ENCODE measurements around the gene NLRP14. TPM values are rescaled to one million over a fixed set of nuclear protein-coding genes. Genes with fewer than 3 reads are reported as not detected.

Gene NLRP14
- total RNA-seq, 4 donors from 2014 or later, result not detected

GRCh38 chr11:6991227-6991626 is 29.1 kb upstream of the NLRP14 start:
- H3K27ac ChIP-seq, result peak overlapping the region in 3 of 4 donors; percentile 10 to 73 (median 67)
- H3K36me3 ChIP-seq, result no peaks in the 10 kb centered on the region
- intact Hi-C loops (cut with DNase I; ENCODE audit: low total_unique reads), result loop anchor here (10.0 kb wide), 1 partner anchor 596 kb away; the partner anchor contains the start of gene SMPD1
- peaks cover 6 to 13% of the 10 kb centered on the region in 2 donors for H3K4me1 ChIP-seq
- TF ChIP-seq POLR2A (IDR thresholded peaks at IDR 0.05) (no peak), CTCF (IDR thresholded peaks at IDR 0.05 in 4 of 5, conservative IDR thresholded peaks at IDR 0.05 in 1 of 5) (no peak)
- in situ Hi-C loops (cut with MboI; ENCODE audit: low sequenced_read_pairs in 4 of 4), result no loop called here
- H3K27me3 ChIP-seq, result no peaks in the 10 kb centered on the region
- DNase-seq (no peak), ATAC-seq (no peak)
- H3K9me3 ChIP-seq, result no peaks in the 10 kb centered on the region
- no peak overlapping the region for H3K4me3 ChIP-seq

- Histone ChIP-seq H3K9me3 (no peaks in the 10 kb centered on the region), H3K27ac (peak overlapping the region in 3 of 4 donors; percentile 67 to 73 (median 72)), H3K4me3 (no peak overlapping the region), H3K36me3 (no peaks in the 10 kb centered on the region), H3K4me1 (peaks cover 6 to 13% of the 10 kb centered on the region in 2 donors), H3K27me3 (no peaks in the 10 kb centered on the region)
- TF ChIP-seq CTCF (IDR thresholded peaks at IDR 0.05 in 4 of 5, conservative IDR thresholded peaks at IDR 0.05 in 1 of 5) (no peak), POLR2A (IDR thresholded peaks at IDR 0.05) (no peak)
- DNase-seq (no peak), ATAC-seq (peak; percentile 28 to 38)
- in situ Hi-C loops (cut with MboI; ENCODE audit: low sequenced_read_pairs in 4 of 4) (no loop called here), intact Hi-C loops (cut with DNase I; ENCODE audit: low total_unique reads) (loop anchor here (2.0 to 10.0 kb wide), 2 partner anchors 29 to 597 kb away; partner anchors contain the start of genes NLRP14, SMPD1 and ZNF214)
Measured at GRCh38 chr11:6992026-6992425, 28.3 kb upstream of the NLRP14 start.

GRCh38 chr11:6992457-6993417 is 27.5 kb upstream of the NLRP14 start:
- no peak overlapping the region for H3K4me3 ChIP-seq
- H3K9me3 ChIP-seq, result no peaks in the 10 kb centered on the region
- intact Hi-C loops (cut with DNase I; ENCODE audit: low total_unique reads), result loop anchor here (2.0 to 10.0 kb wide), 2 partner anchors 28 to 598 kb away; partner anchors contain the start of genes NLRP14, SMPD1 and ZNF214
- H3K36me3 ChIP-seq, result no peaks in the 10 kb centered on the region
- ATAC-seq (peak; percentile 85 to 97), DNase-seq (peak in 1 of 2 donors; percentile 10)
- TF ChIP-seq POLR2A (IDR thresholded peaks at IDR 0.05) (no peak), CTCF (IDR thresholded peaks at IDR 0.05 in 4 of 5, conservative IDR thresholded peaks at IDR 0.05 in 1 of 5) (no peak)
- peaks cover 6 to 13% of the 10 kb centered on the region in 2 donors for H3K4me1 ChIP-seq
- no peaks in the 10 kb centered on the region for H3K27me3 ChIP-seq
- in situ Hi-C loops (cut with MboI; ENCODE audit: low sequenced_read_pairs in 4 of 4), result no loop called here
- H3K27ac ChIP-seq, result peak overlapping the region; percentile 23 to 73 (median 70)

GRCh38 chr11:6995703-6996102 is 24.6 kb upstream of the NLRP14 start:
- DNase-seq, result no peak
- no peak for TF ChIP-seq POLR2A (IDR thresholded peaks at IDR 0.05)
- TF ChIP-seq CTCF (IDR thresholded peaks at IDR 0.05 in 4 of 5, conservative IDR thresholded peaks at IDR 0.05 in 1 of 5), result no peak
- Histone ChIP-seq H3K4me3 (no peak overlapping the region), H3K9me3 (no peaks in the 10 kb centered on the region), H3K27ac (no peak overlapping the region), H3K27me3 (no peaks in the 10 kb centered on the region), H3K4me1 (peaks cover 6 to 13% of the 10 kb centered on the region in 2 donors), H3K36me3 (no peaks in the 10 kb centered on the region)
- no peak for ATAC-seq
- intact Hi-C loops (cut with DNase I; ENCODE audit: low total_unique reads), result loop anchor here (10.0 kb wide), 1 partner anchor 601 kb away; the partner anchor contains the start of gene SMPD1
- in situ Hi-C loops (cut with MboI; ENCODE audit: low sequenced_read_pairs in 4 of 4), result no loop called here
